Measurements from ENCODE around the gene TUBB. TPM values are rescaled to one million over a fixed set of nuclear protein-coding genes. Genes with fewer than 3 reads are reported as not detected.

TUBB gene
- total and polyA plus RNA-seq, 9 of the 15 experiments (the other 6 are each of a cell fraction or from before 2014, with no cell fraction given) = 971 to 2,870 (median 1,478) TPM

DNA sequence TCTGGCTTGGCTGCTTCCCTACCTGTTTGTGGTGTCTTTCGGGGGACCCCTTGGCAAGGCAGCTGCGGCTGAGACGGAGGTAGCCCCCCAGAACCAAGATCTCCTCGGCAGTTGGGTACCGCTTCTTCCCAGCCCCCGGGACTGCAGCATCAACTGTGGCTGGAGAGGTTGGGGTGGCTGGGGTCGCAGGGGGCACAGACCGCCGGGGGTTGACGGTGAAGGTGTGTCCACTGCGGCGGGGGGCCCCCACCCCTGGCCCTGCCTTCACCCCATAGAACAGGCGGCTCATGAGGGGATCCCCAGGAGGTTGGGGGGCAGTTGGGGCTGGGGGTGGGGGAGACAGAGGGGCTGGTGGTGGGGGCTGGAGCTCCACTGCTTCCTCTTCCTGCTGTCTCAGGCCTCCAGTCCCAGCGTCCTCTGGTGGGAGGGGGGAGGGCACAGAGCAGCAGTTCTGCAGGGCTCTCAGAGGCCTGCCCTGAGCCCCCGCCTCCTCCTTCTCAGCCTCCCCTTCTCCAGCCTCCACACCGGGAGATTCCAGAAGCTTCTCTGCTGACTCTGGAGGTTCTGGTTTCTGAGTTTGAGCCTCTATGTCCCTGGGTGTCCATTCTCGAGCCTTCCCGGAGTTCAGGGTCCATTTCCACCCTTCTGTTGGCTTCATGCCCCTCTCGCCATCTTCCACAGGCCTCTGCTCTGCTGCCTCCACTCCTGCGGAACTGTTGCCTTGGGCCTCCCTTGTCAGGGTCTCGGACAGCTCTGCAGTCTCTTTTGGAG is 35.6 kb upstream of the TUBB start (continued):
- TF ChIP-seq, protein P1, sequence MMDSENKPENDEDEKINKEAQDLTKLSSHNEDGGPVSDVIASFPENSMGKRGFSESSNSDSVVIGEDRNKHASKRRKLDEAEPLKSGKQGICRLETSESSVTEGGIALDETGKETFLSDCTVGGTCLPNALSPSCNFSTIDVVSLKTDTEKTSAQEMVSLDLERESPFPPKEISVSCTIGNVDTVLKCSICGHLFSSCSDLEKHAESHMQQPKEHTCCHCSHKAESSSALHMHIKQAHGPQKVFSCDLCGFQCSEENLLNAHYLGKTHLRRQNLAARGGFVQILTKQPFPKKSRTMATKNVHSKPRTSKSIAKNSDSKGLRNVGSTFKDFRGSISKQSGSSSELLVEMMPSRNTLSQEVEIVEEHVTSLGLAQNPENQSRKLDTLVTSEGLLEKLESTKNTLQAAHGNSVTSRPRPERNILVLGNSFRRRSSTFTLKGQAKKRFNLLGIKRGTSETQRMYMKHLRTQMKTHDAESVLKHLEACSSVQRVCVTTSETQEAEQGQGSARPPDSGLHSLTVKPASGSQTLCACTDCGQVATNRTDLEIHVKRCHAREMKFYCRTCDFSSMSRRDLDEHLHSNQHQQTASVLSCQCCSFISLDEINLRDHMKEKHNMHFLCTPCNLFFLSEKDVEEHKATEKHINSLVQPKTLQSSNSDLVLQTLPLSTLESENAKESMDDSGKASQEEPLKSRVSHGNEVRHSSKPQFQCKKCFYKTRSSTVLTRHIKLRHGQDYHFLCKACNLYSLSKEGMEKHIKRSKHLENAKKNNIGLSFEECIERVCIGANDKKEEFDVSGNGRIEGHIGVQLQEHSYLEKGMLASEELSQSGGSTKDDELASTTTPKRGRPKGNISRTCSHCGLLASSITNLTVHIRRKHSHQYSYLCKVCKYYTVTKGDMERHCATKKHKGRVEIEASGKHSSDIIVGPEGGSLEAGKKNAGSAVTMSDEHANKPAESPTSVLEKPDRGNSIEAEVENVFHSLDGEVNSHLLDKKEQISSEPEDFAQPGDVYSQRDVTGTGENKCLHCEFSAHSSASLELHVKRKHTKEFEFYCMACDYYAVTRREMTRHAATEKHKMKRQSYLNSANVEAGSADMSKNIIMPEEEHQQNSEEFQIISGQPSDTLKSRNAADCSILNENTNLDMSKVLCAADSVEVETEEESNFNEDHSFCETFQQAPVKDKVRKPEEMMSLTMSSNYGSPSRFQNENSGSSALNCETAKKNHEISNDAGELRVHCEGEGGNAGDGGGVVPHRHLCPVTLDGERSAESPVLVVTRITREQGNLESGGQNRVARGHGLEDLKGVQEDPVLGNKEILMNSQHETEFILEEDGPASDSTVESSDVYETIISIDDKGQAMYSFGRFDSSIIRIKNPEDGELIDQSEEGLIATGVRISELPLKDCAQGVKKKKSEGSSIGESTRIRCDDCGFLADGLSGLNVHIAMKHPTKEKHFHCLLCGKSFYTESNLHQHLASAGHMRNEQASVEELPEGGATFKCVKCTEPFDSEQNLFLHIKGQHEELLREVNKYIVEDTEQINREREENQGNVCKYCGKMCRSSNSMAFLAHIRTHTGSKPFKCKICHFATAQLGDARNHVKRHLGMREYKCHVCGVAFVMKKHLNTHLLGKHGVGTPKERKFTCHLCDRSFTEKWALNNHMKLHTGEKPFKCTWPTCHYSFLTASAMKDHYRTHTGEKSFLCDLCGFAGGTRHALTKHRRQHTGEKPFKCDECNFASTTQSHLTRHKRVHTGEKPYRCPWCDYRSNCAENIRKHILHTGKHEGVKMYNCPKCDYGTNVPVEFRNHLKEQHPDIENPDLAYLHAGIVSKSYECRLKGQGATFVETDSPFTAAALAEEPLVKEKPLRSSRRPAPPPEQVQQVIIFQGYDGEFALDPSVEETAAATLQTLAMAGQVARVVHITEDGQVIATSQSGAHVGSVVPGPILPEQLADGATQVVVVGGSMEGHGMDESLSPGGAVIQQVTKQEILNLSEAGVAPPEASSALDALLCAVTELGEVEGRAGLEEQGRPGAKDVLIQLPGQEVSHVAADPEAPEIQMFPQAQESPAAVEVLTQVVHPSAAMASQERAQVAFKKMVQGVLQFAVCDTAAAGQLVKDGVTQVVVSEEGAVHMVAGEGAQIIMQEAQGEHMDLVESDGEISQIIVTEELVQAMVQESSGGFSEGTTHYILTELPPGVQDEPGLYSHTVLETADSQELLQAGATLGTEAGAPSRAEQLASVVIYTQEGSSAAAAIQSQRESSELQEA (IDR thresholded peaks at IDR 0.05; ENCODE audit: low read depth) = no peak
- TF ChIP-seq, protein P2, sequence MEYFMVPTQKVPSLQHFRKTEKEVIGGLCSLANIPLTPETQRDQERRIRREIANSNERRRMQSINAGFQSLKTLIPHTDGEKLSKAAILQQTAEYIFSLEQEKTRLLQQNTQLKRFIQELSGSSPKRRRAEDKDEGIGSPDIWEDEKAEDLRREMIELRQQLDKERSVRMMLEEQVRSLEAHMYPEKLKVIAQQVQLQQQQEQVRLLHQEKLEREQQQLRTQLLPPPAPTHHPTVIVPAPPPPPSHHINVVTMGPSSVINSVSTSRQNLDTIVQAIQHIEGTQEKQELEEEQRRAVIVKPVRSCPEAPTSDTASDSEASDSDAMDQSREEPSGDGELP (CRISPR knock-in tag; IDR thresholded peaks at IDR 0.05; ENCODE audit: borderline replicate concordance) = peak; percentile 28; the same call in 1 of the 2 replicates
- TF ChIP-seq, protein P3, sequence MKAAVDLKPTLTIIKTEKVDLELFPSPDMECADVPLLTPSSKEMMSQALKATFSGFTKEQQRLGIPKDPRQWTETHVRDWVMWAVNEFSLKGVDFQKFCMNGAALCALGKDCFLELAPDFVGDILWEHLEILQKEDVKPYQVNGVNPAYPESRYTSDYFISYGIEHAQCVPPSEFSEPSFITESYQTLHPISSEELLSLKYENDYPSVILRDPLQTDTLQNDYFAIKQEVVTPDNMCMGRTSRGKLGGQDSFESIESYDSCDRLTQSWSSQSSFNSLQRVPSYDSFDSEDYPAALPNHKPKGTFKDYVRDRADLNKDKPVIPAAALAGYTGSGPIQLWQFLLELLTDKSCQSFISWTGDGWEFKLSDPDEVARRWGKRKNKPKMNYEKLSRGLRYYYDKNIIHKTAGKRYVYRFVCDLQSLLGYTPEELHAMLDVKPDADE (conservative IDR thresholded peaks at IDR 0.05; ENCODE audit: control insufficient read depth, low read depth, low read length) = 0 out of 2 replicates have a peak, but pooled peaks have one; percentile 9
- peak; percentile 35 for TF ChIP-seq HDGF (IDR thresholded peaks at IDR 0.05)
- TF ChIP-seq SOX6 (IDR thresholded peaks at IDR 0.05) = 0 out of 2 replicates have a peak, but pooled peaks have one; percentile 18
- 0 out of 2 replicates have a peak, but pooled peaks have one; percentile 8 for TF ChIP-seq MTA1 (IDR thresholded peaks at IDR 0.05; ENCODE audit: borderline replicate concordance)
- no peak for TF ChIP-seq HOMEZ (CRISPR knock-in tag; IDR thresholded peaks at IDR 0.05)
- TF ChIP-seq, protein P4, sequence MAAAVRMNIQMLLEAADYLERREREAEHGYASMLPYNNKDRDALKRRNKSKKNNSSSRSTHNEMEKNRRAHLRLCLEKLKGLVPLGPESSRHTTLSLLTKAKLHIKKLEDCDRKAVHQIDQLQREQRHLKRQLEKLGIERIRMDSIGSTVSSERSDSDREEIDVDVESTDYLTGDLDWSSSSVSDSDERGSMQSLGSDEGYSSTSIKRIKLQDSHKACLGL (CRISPR knock-in tag; IDR thresholded peaks at IDR 0.05; ENCODE audit: borderline replicate concordance, poor library complexity, severe bottlenecking) = no peak
- 0 out of 2 replicates have a peak, but pooled peaks have one; percentile 45 for TF ChIP-seq TCF7 (IDR thresholded peaks at IDR 0.05; ENCODE audit: borderline replicate concordance)
- TF ChIP-seq ZNF121 (CRISPR knock-in tag; conservative IDR thresholded peaks at IDR 0.05) = no peak
- no peak for TF ChIP-seq ELK1 (CRISPR knock-in tag; IDR thresholded peaks at IDR 0.05)
- peak; percentile 79 to 91 for TF ChIP-seq MAZ (CRISPR knock-in tag; conservative IDR thresholded peaks at IDR 0.05 in 1 of 2, IDR thresholded peaks at IDR 0.05 in 1 of 2)

All from K562 (cell line).